Transverse colon (tissue), 4 donors: ENCODE measurements around the gene VMA21. TPM values are rescaled to one million over a fixed set of nuclear protein-coding genes. Genes with fewer than 3 reads are reported as not detected.

ENCODE experiments used
- DNase-seq: peaks from one replicate; pipeline ENCODE4 v3.0.0-alpha.2; 2019
- H3K27ac ChIP-seq, 4 donors: fragments of 200-600 bp; sonication (generic); 2 replicates each; pipeline ENCODE4 v1.5.1; 2016 to 2018; ENCODE audit warnings: inconsistent platforms in 4 of 4
- H3K27me3 ChIP-seq: fragments of 200-600 bp; sonication (generic); 2 replicates; pipeline ENCODE4 v1.5.1; 2017; ENCODE audit warnings: inconsistent platforms
- H3K36me3 ChIP-seq, 4 donors: fragments of 200-600 bp; sonication (generic); 2 replicates each; pipeline ENCODE4 v1.5.1; 2017 to 2019; ENCODE audit warnings: inconsistent platforms in 4 of 4
- H3K4me1 ChIP-seq, 4 donors: fragments of 200-600 bp; sonication (generic); 2 replicates each; pipeline ENCODE4 v1.5.1; 2017 to 2020; ENCODE audit warnings: inconsistent platforms in 4 of 4
- H3K4me3 ChIP-seq, 4 donors: fragments of 200-600 bp; sonication (generic); 1 replicate in 1 of 4; 2 replicates in 3 of 4; pipeline versions ENCODE4 v1.5.1 to v1.6.1; 2017 to 2019; ENCODE audit warnings: inconsistent platforms in 4 of 4
- H3K9me3 ChIP-seq, 2 donors: fragments of 200-600 bp; sonication (generic); 2 replicates each; pipeline ENCODE4 v1.5.1; 2017 to 2019; ENCODE audit warnings: inconsistent platforms in 2 of 2
- EP300 ChIP-seq: sonication (generic); formaldehyde crosslinking; IDR thresholded peaks from one replicate; pipeline ENCODE4 v1.6.1; 2017; ENCODE audit warnings: antibody characterized with exemption, low read depth
- POLR2A ChIP-seq: fragments of 450-650 bp; IDR thresholded peaks from one replicate; pipeline ENCODE4 v1.6.1; 2016; ENCODE audit warnings: antibody characterized with exemption, mild to moderate bottlenecking, moderate library complexity
- POLR2AphosphoS5 ChIP-seq, 3 donors: sonication (generic); formaldehyde crosslinking; IDR thresholded peaks; one replicate each; pipeline ENCODE4 v1.6.1; 2016; ENCODE audit warnings: antibody characterized with exemption in 3 of 3
- WGBS, 2 donors: methylation state at CpG; one replicate each; pipeline ENCODE4 v1.1.5; 2018; ENCODE audit warnings: low coverage in 1 of 2; 5-methylcytosine and 5-hydroxymethylcytosine counted together
- in situ Hi-C, 4 donors: fragments of 200-750 bp; cut with MboI; loops; one replicate each; pipeline versions ENCODE4 v1.15.0 to v1.15.1; 2017; ENCODE audit warnings: low sequenced_read_pairs in 3 of 4, low pct_ligation_motif_present in 1 of 4, low pct_unique_long_range_greater_than_20kb in 1 of 4
- intact Hi-C: fragments of 100-400 bp; cut with DNase I; formaldehyde crosslinking; loops from one replicate; pipeline ENCODE4 v1.15.1; 2023; ENCODE audit warnings: low total_unique reads
- total RNA-seq, 4 donors: library from RNA; depleted of rRNA; stranded (reverse); fragments of >200 nt; gene quantifications; one replicate each; pipeline ENCODE4 v1.1.0, GENCODE V29; 2016
- TF ChIP-seq, protein P1 (sequence below), 5 experiments: fragments of 200-600 bp in 3 of 5; fragments of 450-650 bp in 2 of 5; sonication (generic) in 3 of 5; IDR thresholded peaks; 1 replicate in 2 of 5; 2 replicates in 3 of 5; pipeline ENCODE4 v1.5.1; 2016 to 2017; ENCODE audit warnings: antibody characterized with exemption in 5 of 5, inconsistent platforms in 3 of 5, mild to moderate bottlenecking in 2 of 5, moderate library complexity in 1 of 5

The VMA21 gene
- total RNA-seq, 4 donors from 2014 or later: 3.8 to 16.8 (median 11.3) TPM

DNA sequence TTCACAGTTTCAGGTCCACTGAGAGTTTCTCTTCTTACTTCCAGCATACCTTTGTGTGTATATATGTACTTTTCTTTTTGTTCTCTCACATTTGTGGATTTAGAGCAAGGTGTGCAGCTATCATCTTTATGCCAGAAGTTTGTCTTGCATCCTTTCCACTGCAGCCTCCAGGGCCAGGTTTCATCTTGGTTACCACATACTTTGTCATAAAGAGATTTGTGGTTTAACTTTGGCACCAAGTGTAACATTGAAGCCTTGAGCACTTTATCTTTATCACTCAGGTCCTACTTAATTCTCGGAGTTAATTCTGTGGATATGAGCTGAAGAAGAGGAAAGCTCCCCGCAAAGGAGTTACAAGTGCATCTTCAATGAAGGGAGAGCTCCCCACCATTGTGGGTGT lies 31.4 kb upstream of the VMA21 start:
- 82% methylated on average over 2 of the region's 2 CpGs; no CpG with 5 or more reads in 1 of the 2 donors for WGBS, 2 donors
- no peak for TF ChIP-seq POLR2AphosphoS5 (IDR thresholded peaks at IDR 0.05)
- no peak for TF ChIP-seq POLR2A
- intact Hi-C loops: no loop called here

DNA sequence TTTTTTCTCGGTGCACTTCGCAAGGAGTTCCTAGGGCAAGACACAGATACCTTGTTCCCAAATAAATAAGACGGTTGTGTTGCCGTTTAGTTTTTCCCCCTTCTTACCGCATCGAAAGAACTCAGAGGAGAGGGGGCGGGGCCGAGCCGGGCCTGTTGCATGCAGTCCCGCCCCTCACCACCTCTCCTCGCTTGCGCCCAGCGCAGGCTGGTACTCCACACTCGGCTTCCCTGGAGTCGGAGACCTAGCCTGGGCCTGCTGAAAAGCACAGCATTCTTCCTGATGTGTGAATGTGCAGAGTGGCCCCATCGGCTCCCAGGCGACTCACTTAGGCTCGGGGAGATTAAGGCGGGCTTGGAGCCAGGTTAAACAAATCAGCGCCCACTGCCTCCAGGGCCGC lies 26.1 kb upstream of the VMA21 start:
- DNase-seq: no peak
- intact Hi-C loops (no loop called here), in situ Hi-C loops (no loop called here)
- Histone ChIP-seq H3K27me3 (no peaks in the 10 kb centered on the region), H3K9me3 (no peaks in the 10 kb centered on the region), H3K27ac (no peak overlapping the region), H3K4me1 (no peaks in the 10 kb centered on the region), H3K4me3 (no peak overlapping the region), H3K36me3 (no peaks in the 10 kb centered on the region)
- TF ChIP-seq POLR2AphosphoS5 (IDR thresholded peaks at IDR 0.05) (no peak), POLR2A (no peak), EP300 (no peak)
- TF ChIP-seq, protein P1, sequence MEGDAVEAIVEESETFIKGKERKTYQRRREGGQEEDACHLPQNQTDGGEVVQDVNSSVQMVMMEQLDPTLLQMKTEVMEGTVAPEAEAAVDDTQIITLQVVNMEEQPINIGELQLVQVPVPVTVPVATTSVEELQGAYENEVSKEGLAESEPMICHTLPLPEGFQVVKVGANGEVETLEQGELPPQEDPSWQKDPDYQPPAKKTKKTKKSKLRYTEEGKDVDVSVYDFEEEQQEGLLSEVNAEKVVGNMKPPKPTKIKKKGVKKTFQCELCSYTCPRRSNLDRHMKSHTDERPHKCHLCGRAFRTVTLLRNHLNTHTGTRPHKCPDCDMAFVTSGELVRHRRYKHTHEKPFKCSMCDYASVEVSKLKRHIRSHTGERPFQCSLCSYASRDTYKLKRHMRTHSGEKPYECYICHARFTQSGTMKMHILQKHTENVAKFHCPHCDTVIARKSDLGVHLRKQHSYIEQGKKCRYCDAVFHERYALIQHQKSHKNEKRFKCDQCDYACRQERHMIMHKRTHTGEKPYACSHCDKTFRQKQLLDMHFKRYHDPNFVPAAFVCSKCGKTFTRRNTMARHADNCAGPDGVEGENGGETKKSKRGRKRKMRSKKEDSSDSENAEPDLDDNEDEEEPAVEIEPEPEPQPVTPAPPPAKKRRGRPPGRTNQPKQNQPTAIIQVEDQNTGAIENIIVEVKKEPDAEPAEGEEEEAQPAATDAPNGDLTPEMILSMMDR (IDR thresholded peaks at IDR 0.05): no peak
- WGBS, 2 donors: 47% methylated on average over 19 of the region's 21 CpGs; no CpG with 5 or more reads in 1 of the 2 donors

More for the DNA sequence above, 31.4 kb upstream of the VMA21 start:
- in situ Hi-C loops: no loop called here
- H3K27ac ChIP-seq: no peak overlapping the region
- H3K9me3 ChIP-seq: no peaks in the 10 kb centered on the region
- no peaks in the 10 kb centered on the region for H3K36me3 ChIP-seq
- DNase-seq: no peak
- no peaks in the 10 kb centered on the region for H3K27me3 ChIP-seq
- H3K4me3 ChIP-seq: no peak overlapping the region
- H3K4me1 ChIP-seq: no peaks in the 10 kb centered on the region

DNA sequence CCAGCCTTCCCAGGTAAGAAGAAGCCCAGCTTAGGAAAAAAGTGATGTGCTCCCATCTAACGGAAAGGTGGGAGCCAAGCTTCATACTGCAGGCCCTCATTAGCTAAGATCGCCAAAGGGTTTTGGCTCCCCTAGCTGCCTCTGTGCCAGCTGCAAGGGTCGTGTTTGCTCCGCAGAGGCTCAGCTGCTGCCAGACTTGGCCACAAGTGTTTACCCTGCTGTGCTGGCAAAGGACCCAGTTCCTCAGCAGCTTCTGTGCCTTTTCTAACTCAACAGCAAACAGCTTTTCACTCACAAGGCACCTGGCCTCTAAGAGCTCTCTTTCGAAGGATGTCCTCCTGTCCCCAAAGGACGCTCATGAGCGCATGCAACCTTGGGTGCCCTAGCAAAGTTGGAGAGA lies 12.2 kb upstream of the VMA21 start:
- intact Hi-C loops: no loop called here
- no peak for DNase-seq
- 70% methylated on average over 7 of the region's 7 CpGs; no CpG with 5 or more reads in 1 of the 2 donors for WGBS, 2 donors

DNA sequence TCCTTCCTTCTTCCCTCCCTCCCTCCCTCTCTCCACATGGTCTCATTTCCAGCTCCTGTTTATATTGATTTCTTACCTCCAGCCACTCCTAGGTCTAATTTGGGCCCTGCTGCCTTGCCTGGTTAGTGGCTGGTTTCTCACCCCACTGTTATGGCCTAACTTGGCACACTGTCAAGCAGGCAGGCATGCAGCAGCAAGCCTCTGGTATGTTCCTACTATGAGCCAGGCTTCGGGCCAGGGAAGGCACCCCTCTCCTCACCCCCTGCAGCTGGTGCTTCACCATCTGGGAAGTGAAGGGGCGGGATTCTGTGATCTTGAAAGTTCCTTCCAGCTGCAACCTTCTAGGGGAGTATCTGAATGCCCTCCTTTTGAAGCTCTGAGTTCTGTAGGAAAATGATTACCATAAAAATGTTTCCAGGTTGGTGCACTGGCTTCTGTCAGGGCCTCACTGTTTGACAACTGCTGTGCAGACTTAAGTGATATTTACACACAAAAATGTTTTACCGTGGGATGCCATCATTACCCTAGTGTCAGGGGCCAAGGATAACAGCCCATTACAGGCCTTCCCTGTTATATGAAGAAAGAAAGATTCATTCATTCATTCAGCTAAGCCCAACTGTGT lies 10.1 kb upstream of the VMA21 start:
- intact Hi-C loops: no loop called here
- peak; percentile 25 to 65 (median 43) for TF ChIP-seq POLR2AphosphoS5 (IDR thresholded peaks at IDR 0.05)
- no peak for TF ChIP-seq POLR2A
- TF ChIP-seq, protein P1 (IDR thresholded peaks at IDR 0.05): no peak
- DNase-seq: peak; percentile 31
- Histone ChIP-seq H3K27ac (peak overlapping the region in 1 of 4 donors; percentile 63), H3K27me3 (no peaks in the 10 kb centered on the region), H3K36me3 (no peaks in the 10 kb centered on the region), H3K4me3 (no peak overlapping the region), H3K4me1 (no peaks in the 10 kb centered on the region), H3K9me3 (no peaks in the 10 kb centered on the region)
- in situ Hi-C loops: no loop called here
- WGBS, 2 donors: 70% methylated on average over 3 of the region's 3 CpGs; no CpG with 5 or more reads in 1 of the 2 donors

More for the DNA sequence above, 12.2 kb upstream of the VMA21 start:
- H3K27me3 ChIP-seq: no peaks in the 10 kb centered on the region
- no peaks in the 10 kb centered on the region for H3K36me3 ChIP-seq
- H3K4me3 ChIP-seq: no peak overlapping the region
- no peaks in the 10 kb centered on the region for H3K4me1 ChIP-seq
- TF ChIP-seq POLR2AphosphoS5 (IDR thresholded peaks at IDR 0.05) (no peak), POLR2A (no peak), EP300 (no peak)
- TF ChIP-seq, protein P1 (IDR thresholded peaks at IDR 0.05): no peak
- in situ Hi-C loops: no loop called here
- H3K9me3 ChIP-seq: no peaks in the 10 kb centered on the region
- H3K27ac ChIP-seq: no peak overlapping the region
